ENCODE data around the gene PLXDC2.

PLXDC2 gene

GRCh38 chr10:20221356-20221755 lies 405.1 kb downstream of the PLXDC2 start:
- no peak for FAIRE-seq
- TF ChIP-seq TAF1 (IDR thresholded peaks at IDR 0.05; ENCODE audit: borderline replicate concordance, low read depth, low read length) (no peak), POLR2A (IDR thresholded peaks at IDR 0.05; ENCODE audit: low read depth, low read length) (no peak), POLR2AphosphoS5 (IDR thresholded peaks at IDR 0.05; ENCODE audit: low read depth, low read length) (no peak)
- no peak for DNase-seq (ENCODE audit: insufficient read length)

GRCh38 chr10:20228729-20229128 lies 412.5 kb downstream of the PLXDC2 start:
- TF ChIP-seq POLR2AphosphoS5 (IDR thresholded peaks at IDR 0.05; ENCODE audit: low read depth, low read length) (no peak), POLR2A (IDR thresholded peaks at IDR 0.05; ENCODE audit: low read depth, low read length) (no peak), TAF1 (IDR thresholded peaks at IDR 0.05; ENCODE audit: borderline replicate concordance, low read depth, low read length) (no peak)
- FAIRE-seq (no peak), DNase-seq (ENCODE audit: insufficient read length) (no peak)

- TF ChIP-seq POLR2A (IDR thresholded peaks at IDR 0.05; ENCODE audit: low read depth, low read length) = no peak
- TF ChIP-seq TAF1 (IDR thresholded peaks at IDR 0.05; ENCODE audit: borderline replicate concordance, low read depth, low read length) = no peak
- TF ChIP-seq POLR2AphosphoS5 (IDR thresholded peaks at IDR 0.05; ENCODE audit: low read depth, low read length) = no peak
- no peak for FAIRE-seq
- DNase-seq (ENCODE audit: insufficient read length) = no peak
These were observed 416.0 kb downstream of the PLXDC2 start for GRCh38 chr10:20232079-20232705.

- DNase-seq (ENCODE audit: insufficient read length) = no peak
- TF ChIP-seq POLR2AphosphoS5 (IDR thresholded peaks at IDR 0.05; ENCODE audit: low read depth, low read length) (no peak), POLR2A (IDR thresholded peaks at IDR 0.05; ENCODE audit: low read depth, low read length) (no peak), TAF1 (IDR thresholded peaks at IDR 0.05; ENCODE audit: borderline replicate concordance, low read depth, low read length) (no peak)
- FAIRE-seq = no peak
These were observed 417.2 kb downstream of the PLXDC2 start for GRCh38 chr10:20233423-20233822.

- FAIRE-seq = no peak
- no peak for TF ChIP-seq TAF1 (IDR thresholded peaks at IDR 0.05; ENCODE audit: borderline replicate concordance, low read depth, low read length)
- no peak for TF ChIP-seq POLR2A (IDR thresholded peaks at IDR 0.05; ENCODE audit: low read depth, low read length)
- no peak for TF ChIP-seq POLR2AphosphoS5 (IDR thresholded peaks at IDR 0.05; ENCODE audit: low read depth, low read length)
- DNase-seq (ENCODE audit: insufficient read length) = no peak
These were observed 418.3 kb downstream of the PLXDC2 start for GRCh38 chr10:20234579-20234978.

GRCh38 chr10:20237091-20237570 lies 420.9 kb downstream of the PLXDC2 start:
- FAIRE-seq (no peak), DNase-seq (ENCODE audit: insufficient read length) (no peak)
- TF ChIP-seq POLR2AphosphoS5 (IDR thresholded peaks at IDR 0.05; ENCODE audit: low read depth, low read length) = no peak
- TF ChIP-seq POLR2A (IDR thresholded peaks at IDR 0.05; ENCODE audit: low read depth, low read length) = no peak
- TF ChIP-seq TAF1 (IDR thresholded peaks at IDR 0.05; ENCODE audit: borderline replicate concordance, low read depth, low read length) = no peak

GRCh38 chr10:20237586-20237985 lies 421.4 kb downstream of the PLXDC2 start:
- FAIRE-seq = no peak
- DNase-seq (ENCODE audit: insufficient read length) = no peak
- TF ChIP-seq TAF1 (IDR thresholded peaks at IDR 0.05; ENCODE audit: borderline replicate concordance, low read depth, low read length) (no peak), POLR2AphosphoS5 (IDR thresholded peaks at IDR 0.05; ENCODE audit: low read depth, low read length) (no peak), POLR2A (IDR thresholded peaks at IDR 0.05; ENCODE audit: low read depth, low read length) (no peak)

- FAIRE-seq (no peak), DNase-seq (ENCODE audit: insufficient read length) (no peak)
- TF ChIP-seq TAF1 (IDR thresholded peaks at IDR 0.05; ENCODE audit: borderline replicate concordance, low read depth, low read length) = no peak
- TF ChIP-seq POLR2A (IDR thresholded peaks at IDR 0.05; ENCODE audit: low read depth, low read length) = no peak
- no peak for TF ChIP-seq POLR2AphosphoS5 (IDR thresholded peaks at IDR 0.05; ENCODE audit: low read depth, low read length)
These were observed 424.4 kb downstream of the PLXDC2 start for GRCh38 chr10:20240643-20241042.

- DNase-seq (ENCODE audit: insufficient read length) (no peak), FAIRE-seq (no peak)
- no peak for TF ChIP-seq TAF1 (IDR thresholded peaks at IDR 0.05; ENCODE audit: borderline replicate concordance, low read depth, low read length)
- TF ChIP-seq POLR2AphosphoS5 (IDR thresholded peaks at IDR 0.05; ENCODE audit: low read depth, low read length) = no peak
- TF ChIP-seq POLR2A (IDR thresholded peaks at IDR 0.05; ENCODE audit: low read depth, low read length) = no peak
These were observed 431.2 kb downstream of the PLXDC2 start for GRCh38 chr10:20247454-20247853.

GRCh38 chr10:20247891-20248708 lies 431.9 kb downstream of the PLXDC2 start:
- DNase-seq (ENCODE audit: insufficient read length) (no peak), FAIRE-seq (no peak)
- TF ChIP-seq POLR2A (IDR thresholded peaks at IDR 0.05; ENCODE audit: low read depth, low read length) (no peak), POLR2AphosphoS5 (IDR thresholded peaks at IDR 0.05; ENCODE audit: low read depth, low read length) (no peak), TAF1 (IDR thresholded peaks at IDR 0.05; ENCODE audit: borderline replicate concordance, low read depth, low read length) (no peak)

- FAIRE-seq (no peak), DNase-seq (ENCODE audit: insufficient read length) (no peak)
- no peak for TF ChIP-seq POLR2A (IDR thresholded peaks at IDR 0.05; ENCODE audit: low read depth, low read length)
- TF ChIP-seq TAF1 (IDR thresholded peaks at IDR 0.05; ENCODE audit: borderline replicate concordance, low read depth, low read length) = no peak
- no peak for TF ChIP-seq POLR2AphosphoS5 (IDR thresholded peaks at IDR 0.05; ENCODE audit: low read depth, low read length)
These were observed 437.8 kb downstream of the PLXDC2 start for GRCh38 chr10:20254078-20254477.

GRCh38 chr10:20254497-20254896 lies 438.3 kb downstream of the PLXDC2 start:
- TF ChIP-seq POLR2A (IDR thresholded peaks at IDR 0.05; ENCODE audit: low read depth, low read length) (no peak), TAF1 (IDR thresholded peaks at IDR 0.05; ENCODE audit: borderline replicate concordance, low read depth, low read length) (no peak), POLR2AphosphoS5 (IDR thresholded peaks at IDR 0.05; ENCODE audit: low read depth, low read length) (no peak)
- DNase-seq (ENCODE audit: insufficient read length) (no peak), FAIRE-seq (no peak)

All from GM12892 (cell line).